SK-N-SH treated with all-trans-retinoic acid at 6 μM for 48 hours (cell line): Measurements from ENCODE around the gene VSIR.

Experiments
- ATAC-seq: fragments of 200-7000 bp; cut with Tn5 transposase; 3 replicates; pipeline ENCODE4 v1.9.1; 2020; ENCODE audit warnings: mild to moderate bottlenecking, moderate library complexity
- BACH2 ChIP-seq: fragments of 250-450 bp; sonication (Bioruptor Pico); IDR thresholded peaks from 2 replicates; pipeline ENCODE4 v1.9.0; 2021; ENCODE audit warnings: mild to moderate bottlenecking, borderline replicate concordance
- CREB5 ChIP-seq: fragments of 250-450 bp; sonication (Bioruptor Pico); IDR thresholded peaks from 2 replicates; pipeline ENCODE4 v1.5.1; 2020; ENCODE audit warnings: low read depth, mild to moderate bottlenecking, moderate library complexity
- CSRNP3 ChIP-seq: fragments of 250-450 bp; sonication (Bioruptor Pico); IDR thresholded peaks from 2 replicates; pipeline ENCODE4 v1.5.1; 2021; ENCODE audit warnings: mild to moderate bottlenecking, moderate library complexity
- GLIS3 ChIP-seq: fragments of 250-450 bp; sonication (Bioruptor Pico); IDR thresholded peaks from 2 replicates; pipeline ENCODE4 v1.5.0; 2020; ENCODE audit warnings: mild to moderate bottlenecking, moderate library complexity
- ISL1 ChIP-seq: fragments of 250-450 bp; sonication (Bioruptor Pico); IDR thresholded peaks from 2 replicates; pipeline ENCODE4 v2.1.2; 2022; ENCODE audit warnings: mild to moderate bottlenecking, moderate library complexity
- OSR1 ChIP-seq: fragments of 250-450 bp; sonication (Bioruptor Pico); IDR thresholded peaks from 2 replicates; pipeline ENCODE4 v1.8.0; 2022; ENCODE audit warnings: moderate library complexity, mild to moderate bottlenecking, inconsistent platforms
- POU6F1 ChIP-seq: fragments of 250-450 bp; sonication (Bioruptor Pico); IDR thresholded peaks from 2 replicates; pipeline ENCODE4 v1.8.0; 2021; ENCODE audit warnings: low read depth, mild to moderate bottlenecking, moderate library complexity, borderline replicate concordance
- SNAI2 ChIP-seq: fragments of 250-450 bp; sonication (Bioruptor Pico); IDR thresholded peaks from 2 replicates; pipeline ENCODE4 v1.5.0; 2020; ENCODE audit warnings: mild to moderate bottlenecking, moderate library complexity
- TSHZ2 ChIP-seq: fragments of 250-450 bp; sonication (Bioruptor Pico); IDR thresholded peaks from 2 replicates; pipeline ENCODE4 v1.5.0; 2020; ENCODE audit warnings: mild to moderate bottlenecking, moderate library complexity
- ZFP3 ChIP-seq: fragments of 250-450 bp; sonication (Bioruptor Pico); IDR thresholded peaks from 2 replicates; pipeline ENCODE4 v1.5.0; 2020; ENCODE audit warnings: mild to moderate bottlenecking, moderate library complexity
- ZFP30 ChIP-seq: fragments of 450-650 bp; formaldehyde crosslinking; IDR thresholded peaks from 2 replicates; pipeline ENCODE4 v1.5.0; 2022; ENCODE audit warnings: mild to moderate bottlenecking, moderate library complexity
- ZNF565 ChIP-seq: fragments of 450-650 bp; formaldehyde crosslinking; conservative IDR thresholded peaks from 2 replicates; pipeline ENCODE4 v1.5.0; 2020; ENCODE audit warnings: low read depth, mild to moderate bottlenecking, moderate library complexity
- ZNF70 ChIP-seq: fragments of 450-650 bp; formaldehyde crosslinking; IDR thresholded peaks from 2 replicates; pipeline ENCODE4 v1.5.0; 2020; ENCODE audit warnings: mild to moderate bottlenecking, moderate library complexity
- ZNF8 ChIP-seq: fragments of 450-650 bp; formaldehyde crosslinking; IDR thresholded peaks from 2 replicates; pipeline ENCODE4 v1.5.0; 2020; ENCODE audit warnings: mild to moderate bottlenecking, moderate library complexity

The VSIR gene

GRCh38 chr10:71697938-71698709 lies 75.2 kb downstream of the VSIR start:
- ATAC-seq: no peak
- TF ChIP-seq GLIS3 (CRISPR knock-in tag) (no peak), CSRNP3 (CRISPR knock-in tag) (no peak), OSR1 (CRISPR knock-in tag) (no peak), CREB5 (no peak), TSHZ2 (CRISPR knock-in tag) (no peak), ZFP30 (CRISPR knock-in tag) (no peak), ZFP3 (CRISPR knock-in tag) (no peak), BACH2 (CRISPR knock-in tag) (no peak), ZNF565 (CRISPR knock-in tag) (no peak), POU6F1 (no peak), ZNF70 (no peak), ISL1 (no peak), SNAI2 (CRISPR knock-in tag) (no peak), ZNF8 (no peak)
